ENCODE data around the gene TTC28.

GRCh38 chr22:28139516-28139915 is 540.1 kb downstream of the TTC28 start:
- TF ChIP-seq CTCF (IDR thresholded peaks at IDR 0.05) (no peak), EP300 (IDR thresholded peaks at IDR 0.05) (no peak), POLR2A (IDR thresholded peaks at IDR 0.05) (no peak)

All from sigmoid colon (tissue), 4 donors.